ENCODE results near the gene GAS2L3. TPM values are rescaled to one million over a fixed set of nuclear protein-coding genes. Genes with fewer than 3 reads are reported as not detected.

The GAS2L3 gene
- total and polyA plus RNA-seq, 2 of the 13 experiments (the other 11 are each of a cell fraction or from before 2014, with no cell fraction given): 7.0 to 20.8 TPM

DNA sequence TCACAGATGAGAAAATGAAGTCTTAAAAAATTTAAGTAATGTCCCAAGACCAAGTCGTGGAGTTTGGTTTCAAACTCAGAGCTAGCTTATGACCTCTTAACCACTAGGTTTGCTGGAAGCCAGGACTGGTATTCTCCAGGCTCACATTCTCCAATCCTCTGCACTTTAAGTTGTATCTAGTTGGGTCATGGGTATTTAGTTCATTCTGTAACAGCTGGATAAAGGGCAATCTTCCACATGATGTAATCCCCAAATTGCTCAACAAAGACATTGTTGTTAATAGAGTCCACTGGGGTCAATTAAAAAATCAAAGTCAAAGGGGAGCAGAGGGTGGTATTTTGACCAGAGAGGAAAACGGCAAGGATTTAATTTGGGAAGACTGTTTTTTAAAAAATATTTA, 17.8 kb upstream of the GAS2L3 start (continued):
- TF ChIP-seq ZFP91 (CRISPR knock-in tag; IDR thresholded peaks at IDR 0.05; ENCODE audit: borderline replicate concordance) (no peak), ZNF121 (CRISPR knock-in tag; IDR thresholded peaks at IDR 0.05) (no peak), AGO2 (optimal IDR thresholded peaks at IDR 0.05; ENCODE audit: low read depth, low read length) (no peak), CAMTA2 (CRISPR knock-in tag; IDR thresholded peaks at IDR 0.05; ENCODE audit: borderline replicate concordance) (no peak), NFAT5 (CRISPR knock-in tag; IDR thresholded peaks at IDR 0.05) (no peak), SP2 (CRISPR knock-in tag; IDR thresholded peaks at IDR 0.05) (no peak), REPIN1 (CRISPR knock-in tag; IDR thresholded peaks at IDR 0.05; ENCODE audit: borderline replicate concordance, low read depth) (no peak), RCOR2 (CRISPR knock-in tag; IDR thresholded peaks at IDR 0.05) (no peak), EP300 (IDR thresholded peaks at IDR 0.05; ENCODE audit: low read depth in 2 of 2, low read length in 2 of 2) (peak in 1 of 2 experiments; percentile 67; a peak in 2 of 4 replicates), EP300 (CRISPR knock-in tag; IDR thresholded peaks at IDR 0.05; ENCODE audit: borderline replicate concordance) (no peak), RARA (CRISPR knock-in tag; IDR thresholded peaks at IDR 0.05) (peak; percentile 31)
- TF ChIP-seq, protein P1, sequence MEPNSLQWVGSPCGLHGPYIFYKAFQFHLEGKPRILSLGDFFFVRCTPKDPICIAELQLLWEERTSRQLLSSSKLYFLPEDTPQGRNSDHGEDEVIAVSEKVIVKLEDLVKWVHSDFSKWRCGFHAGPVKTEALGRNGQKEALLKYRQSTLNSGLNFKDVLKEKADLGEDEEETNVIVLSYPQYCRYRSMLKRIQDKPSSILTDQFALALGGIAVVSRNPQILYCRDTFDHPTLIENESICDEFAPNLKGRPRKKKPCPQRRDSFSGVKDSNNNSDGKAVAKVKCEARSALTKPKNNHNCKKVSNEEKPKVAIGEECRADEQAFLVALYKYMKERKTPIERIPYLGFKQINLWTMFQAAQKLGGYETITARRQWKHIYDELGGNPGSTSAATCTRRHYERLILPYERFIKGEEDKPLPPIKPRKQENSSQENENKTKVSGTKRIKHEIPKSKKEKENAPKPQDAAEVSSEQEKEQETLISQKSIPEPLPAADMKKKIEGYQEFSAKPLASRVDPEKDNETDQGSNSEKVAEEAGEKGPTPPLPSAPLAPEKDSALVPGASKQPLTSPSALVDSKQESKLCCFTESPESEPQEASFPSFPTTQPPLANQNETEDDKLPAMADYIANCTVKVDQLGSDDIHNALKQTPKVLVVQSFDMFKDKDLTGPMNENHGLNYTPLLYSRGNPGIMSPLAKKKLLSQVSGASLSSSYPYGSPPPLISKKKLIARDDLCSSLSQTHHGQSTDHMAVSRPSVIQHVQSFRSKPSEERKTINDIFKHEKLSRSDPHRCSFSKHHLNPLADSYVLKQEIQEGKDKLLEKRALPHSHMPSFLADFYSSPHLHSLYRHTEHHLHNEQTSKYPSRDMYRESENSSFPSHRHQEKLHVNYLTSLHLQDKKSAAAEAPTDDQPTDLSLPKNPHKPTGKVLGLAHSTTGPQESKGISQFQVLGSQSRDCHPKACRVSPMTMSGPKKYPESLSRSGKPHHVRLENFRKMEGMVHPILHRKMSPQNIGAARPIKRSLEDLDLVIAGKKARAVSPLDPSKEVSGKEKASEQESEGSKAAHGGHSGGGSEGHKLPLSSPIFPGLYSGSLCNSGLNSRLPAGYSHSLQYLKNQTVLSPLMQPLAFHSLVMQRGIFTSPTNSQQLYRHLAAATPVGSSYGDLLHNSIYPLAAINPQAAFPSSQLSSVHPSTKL (CRISPR knock-in tag; IDR thresholded peaks at IDR 0.05): peak; percentile 63; the same call in 1 of the 2 replicates
- TF ChIP-seq, protein P2, sequence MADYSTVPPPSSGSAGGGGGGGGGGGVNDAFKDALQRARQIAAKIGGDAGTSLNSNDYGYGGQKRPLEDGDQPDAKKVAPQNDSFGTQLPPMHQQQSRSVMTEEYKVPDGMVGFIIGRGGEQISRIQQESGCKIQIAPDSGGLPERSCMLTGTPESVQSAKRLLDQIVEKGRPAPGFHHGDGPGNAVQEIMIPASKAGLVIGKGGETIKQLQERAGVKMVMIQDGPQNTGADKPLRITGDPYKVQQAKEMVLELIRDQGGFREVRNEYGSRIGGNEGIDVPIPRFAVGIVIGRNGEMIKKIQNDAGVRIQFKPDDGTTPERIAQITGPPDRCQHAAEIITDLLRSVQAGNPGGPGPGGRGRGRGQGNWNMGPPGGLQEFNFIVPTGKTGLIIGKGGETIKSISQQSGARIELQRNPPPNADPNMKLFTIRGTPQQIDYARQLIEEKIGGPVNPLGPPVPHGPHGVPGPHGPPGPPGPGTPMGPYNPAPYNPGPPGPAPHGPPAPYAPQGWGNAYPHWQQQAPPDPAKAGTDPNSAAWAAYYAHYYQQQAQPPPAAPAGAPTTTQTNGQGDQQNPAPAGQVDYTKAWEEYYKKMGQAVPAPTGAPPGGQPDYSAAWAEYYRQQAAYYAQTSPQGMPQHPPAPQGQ (CRISPR knock-in tag; IDR thresholded peaks at IDR 0.05; ENCODE audit: borderline replicate concordance): no peak
- TF ChIP-seq, protein P3, sequence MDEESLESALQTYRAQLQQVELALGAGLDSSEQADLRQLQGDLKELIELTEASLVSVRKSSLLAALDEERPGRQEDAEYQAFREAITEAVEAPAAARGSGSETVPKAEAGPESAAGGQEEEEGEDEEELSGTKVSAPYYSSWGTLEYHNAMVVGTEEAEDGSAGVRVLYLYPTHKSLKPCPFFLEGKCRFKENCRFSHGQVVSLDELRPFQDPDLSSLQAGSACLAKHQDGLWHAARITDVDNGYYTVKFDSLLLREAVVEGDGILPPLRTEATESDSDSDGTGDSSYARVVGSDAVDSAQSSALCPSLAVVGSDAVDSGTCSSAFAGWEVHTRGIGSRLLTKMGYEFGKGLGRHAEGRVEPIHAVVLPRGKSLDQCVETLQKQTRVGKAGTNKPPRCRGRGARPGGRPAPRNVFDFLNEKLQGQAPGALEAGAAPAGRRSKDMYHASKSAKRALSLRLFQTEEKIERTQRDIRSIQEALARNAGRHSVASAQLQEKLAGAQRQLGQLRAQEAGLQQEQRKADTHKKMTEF (CRISPR knock-in tag; IDR thresholded peaks at IDR 0.05): 0 out of 2 replicates have a peak, but pooled peaks have one; percentile 26
